Epithelial cell of esophagus (primary cell): ENCODE results near the gene AGPAT2.

Experiments
- DNase-seq: peaks from one replicate; pipeline ENCODE4 v3.0.0; 2010; ENCODE audit warnings: low read depth
- H3K4me3 ChIP-seq: 2 replicates; pipeline ENCODE4 v1.5.1; 2011; ENCODE audit warnings: mild to moderate bottlenecking, low read length, control low read depth
- TF ChIP-seq, protein P1 (sequence below): IDR thresholded peaks from 2 replicates; pipeline ENCODE4 v1.5.1; 2011; ENCODE audit warnings: low read depth, mild to moderate bottlenecking, low read length, control low read depth, inconsistent platforms; ENCODE audit not compliant: insufficient read depth; ENCODE audit errors: missing control alignments

Gene AGPAT2

DNA sequence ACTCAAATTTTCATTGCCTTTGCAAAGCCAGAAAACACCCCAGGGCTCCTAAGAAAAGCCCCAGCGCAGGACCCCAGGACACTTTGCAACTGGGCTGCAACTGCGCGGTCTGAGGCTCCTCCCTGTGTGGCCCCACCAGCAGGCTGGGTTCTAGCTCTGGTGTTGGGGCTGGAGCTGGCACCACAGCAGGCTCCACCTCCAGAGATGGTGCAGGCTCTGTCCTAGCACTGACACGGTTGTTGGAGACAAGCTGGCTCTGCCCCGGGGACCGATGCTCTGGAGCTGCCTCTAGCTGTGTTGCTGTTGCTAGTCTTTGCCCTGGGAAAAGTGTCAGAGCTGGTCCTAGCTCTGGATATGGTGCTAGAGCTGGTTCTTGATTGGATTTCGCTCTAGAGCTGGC lies 41.9 kb upstream of the AGPAT2 start:
- peak overlapping the region; percentile 92 for H3K4me3 ChIP-seq
- TF ChIP-seq, protein P1, sequence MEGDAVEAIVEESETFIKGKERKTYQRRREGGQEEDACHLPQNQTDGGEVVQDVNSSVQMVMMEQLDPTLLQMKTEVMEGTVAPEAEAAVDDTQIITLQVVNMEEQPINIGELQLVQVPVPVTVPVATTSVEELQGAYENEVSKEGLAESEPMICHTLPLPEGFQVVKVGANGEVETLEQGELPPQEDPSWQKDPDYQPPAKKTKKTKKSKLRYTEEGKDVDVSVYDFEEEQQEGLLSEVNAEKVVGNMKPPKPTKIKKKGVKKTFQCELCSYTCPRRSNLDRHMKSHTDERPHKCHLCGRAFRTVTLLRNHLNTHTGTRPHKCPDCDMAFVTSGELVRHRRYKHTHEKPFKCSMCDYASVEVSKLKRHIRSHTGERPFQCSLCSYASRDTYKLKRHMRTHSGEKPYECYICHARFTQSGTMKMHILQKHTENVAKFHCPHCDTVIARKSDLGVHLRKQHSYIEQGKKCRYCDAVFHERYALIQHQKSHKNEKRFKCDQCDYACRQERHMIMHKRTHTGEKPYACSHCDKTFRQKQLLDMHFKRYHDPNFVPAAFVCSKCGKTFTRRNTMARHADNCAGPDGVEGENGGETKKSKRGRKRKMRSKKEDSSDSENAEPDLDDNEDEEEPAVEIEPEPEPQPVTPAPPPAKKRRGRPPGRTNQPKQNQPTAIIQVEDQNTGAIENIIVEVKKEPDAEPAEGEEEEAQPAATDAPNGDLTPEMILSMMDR: no peak
- DNase-seq: no peak

DNA sequence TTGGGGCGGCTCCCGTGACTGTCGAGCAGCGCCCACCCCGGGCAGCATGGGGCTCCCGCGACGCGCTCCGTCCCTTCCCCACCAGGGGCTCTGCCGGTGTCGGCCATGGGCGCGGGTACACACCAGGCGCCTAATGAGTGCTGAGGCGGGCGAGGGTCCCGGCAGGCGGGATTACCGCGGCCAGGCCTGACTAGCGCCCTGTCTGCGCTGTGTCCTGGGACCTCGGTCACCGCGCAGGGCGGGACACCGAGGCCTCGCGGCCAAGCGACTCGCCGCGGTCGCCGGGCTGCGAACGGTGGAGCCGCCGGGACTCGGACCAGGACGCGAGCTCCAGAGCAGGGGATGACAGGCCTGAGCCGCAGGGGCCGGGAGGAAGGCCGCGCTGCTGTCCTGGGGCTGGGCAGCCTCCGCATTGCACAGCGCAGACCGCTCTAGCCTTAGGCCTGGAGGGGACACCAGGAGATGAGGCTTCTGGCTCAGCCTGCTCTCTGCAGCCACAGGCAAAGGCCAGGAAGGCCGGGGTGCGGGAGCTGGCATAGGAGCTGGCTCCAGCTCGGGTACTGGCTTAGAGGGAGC lies 41.4 kb upstream of the AGPAT2 start:
- TF ChIP-seq, protein P1: no peak
- DNase-seq: no peak
- peak overlapping the region; percentile 92 for H3K4me3 ChIP-seq

DNA sequence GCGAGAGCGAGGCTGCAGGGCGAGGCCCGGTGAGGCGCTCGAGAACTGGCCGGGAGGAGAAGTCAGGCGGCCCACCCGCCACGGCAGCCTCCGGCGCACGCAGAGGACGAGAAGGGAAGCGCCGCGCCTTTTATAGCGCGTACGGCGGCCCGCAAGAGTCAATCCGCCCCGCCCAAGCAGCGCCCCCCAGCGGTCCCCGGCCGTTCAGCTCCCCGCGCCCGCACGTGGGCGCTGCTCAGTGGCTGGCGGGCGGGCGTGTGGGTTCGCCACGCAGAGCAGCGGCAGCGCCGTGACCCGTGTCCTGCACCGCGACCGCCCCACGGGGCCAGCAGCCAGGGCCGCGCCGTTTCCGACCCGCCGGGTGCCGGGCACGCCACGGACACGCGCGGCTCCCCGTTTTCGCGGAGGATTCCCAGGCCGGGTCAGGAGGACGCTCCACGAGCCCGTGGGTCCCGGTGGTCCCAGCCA lies 40.9 kb upstream of the AGPAT2 start:
- TF ChIP-seq, protein P1: peak; percentile 54
- peak; percentile 86 for DNase-seq
- H3K4me3 ChIP-seq: peak overlapping the region; percentile 92

DNA sequence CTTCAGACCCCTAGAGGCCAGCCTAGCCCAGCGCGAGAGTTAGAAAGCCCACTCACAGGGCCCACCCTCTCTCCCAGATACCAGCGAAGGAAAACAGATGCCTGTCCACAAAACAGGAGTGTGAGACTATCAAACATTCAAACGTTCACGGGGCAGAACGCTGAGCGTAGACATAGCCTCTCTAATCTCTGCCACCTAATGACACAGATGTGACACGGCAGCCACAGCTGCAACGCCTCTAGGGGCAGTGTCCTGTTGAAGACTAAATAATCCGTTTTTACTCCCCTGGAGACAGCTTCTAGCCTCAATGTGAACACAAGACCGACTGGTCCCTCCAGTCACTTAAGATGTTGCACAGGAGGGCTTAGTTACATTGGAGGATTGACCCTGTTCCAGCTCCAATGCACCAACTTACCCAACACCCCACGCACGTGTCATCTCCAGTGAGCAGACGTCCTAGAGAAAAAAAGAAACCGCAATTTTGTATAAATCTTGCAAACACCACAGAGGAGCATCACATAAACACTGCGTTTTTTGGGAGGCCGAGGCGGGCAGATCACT lies 39.5 kb upstream of the AGPAT2 start:
- TF ChIP-seq, protein P1: peak; percentile 63
- H3K4me3 ChIP-seq: peak overlapping the region; percentile 92
- peak; percentile 43 for DNase-seq

DNA sequence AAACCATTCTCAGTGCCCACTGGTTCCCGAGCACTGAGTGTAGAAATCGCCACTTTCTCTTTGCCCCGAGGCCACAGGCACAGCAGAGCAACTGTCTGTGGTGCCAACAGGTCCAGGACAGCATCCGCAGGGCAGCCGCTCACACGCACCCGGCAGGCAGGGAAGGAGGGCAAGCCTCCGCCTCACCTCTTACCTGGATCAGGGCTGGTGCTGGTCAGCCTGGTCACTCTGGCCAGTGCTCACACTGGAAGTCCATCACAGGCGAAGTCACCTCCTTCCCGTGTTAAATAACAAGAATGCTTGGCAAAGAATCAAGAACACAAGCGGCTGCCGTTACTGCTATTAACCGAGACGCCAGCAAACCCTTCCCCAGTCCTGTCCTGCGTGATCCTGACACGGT lies 38.9 kb upstream of the AGPAT2 start:
- DNase-seq: no peak
- TF ChIP-seq, protein P1: no peak
- peak overlapping the region; percentile 92 for H3K4me3 ChIP-seq

DNA sequence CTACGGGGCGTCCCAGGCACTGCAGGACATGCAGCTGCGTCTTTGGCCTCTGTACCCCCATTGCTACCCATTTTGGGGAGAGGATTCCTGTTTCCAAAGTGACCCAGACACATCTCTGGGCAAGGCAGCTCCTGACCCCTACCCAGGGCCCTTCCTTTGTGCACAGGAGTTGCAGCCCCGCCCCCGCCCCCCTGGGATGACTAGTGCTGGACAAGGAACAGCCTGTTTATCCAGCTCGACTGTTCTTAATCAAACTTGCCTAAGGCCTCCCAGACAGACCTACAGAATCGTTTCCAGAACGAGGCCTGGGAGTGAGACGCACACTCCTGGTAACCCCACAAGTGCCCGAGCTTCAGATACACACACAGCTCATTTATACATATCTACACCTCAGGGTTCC lies 38.4 kb upstream of the AGPAT2 start:
- TF ChIP-seq, protein P1: no peak
- H3K4me3 ChIP-seq: peak overlapping the region; percentile 92
- DNase-seq: peak; percentile 92

DNA sequence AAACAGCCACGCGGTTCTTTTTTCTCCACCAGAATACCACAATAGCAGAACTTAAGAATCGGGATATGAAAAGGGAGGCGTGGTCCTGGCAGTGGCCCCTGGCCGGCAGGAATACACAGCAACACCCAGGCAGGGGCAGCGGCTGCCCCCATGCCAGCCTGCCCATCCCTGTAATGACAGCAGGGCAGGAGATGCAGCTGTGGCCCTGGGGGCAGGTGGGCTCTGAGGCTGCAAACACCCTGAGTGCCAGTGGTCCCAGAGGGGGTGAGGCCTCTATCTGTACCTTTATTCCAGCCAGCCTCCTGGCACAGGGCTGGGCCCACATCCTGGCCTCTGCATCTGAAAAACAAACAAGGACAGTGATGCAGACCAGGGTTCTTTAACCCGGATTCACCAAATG lies 37.5 kb upstream of the AGPAT2 start:
- TF ChIP-seq, protein P1: no peak
- no peak overlapping the region for H3K4me3 ChIP-seq
- no peak for DNase-seq
